CMK (cell line): ENCODE measurements around the gene CERKL.

Experiments
- DNase-seq: peaks from one replicate; pipeline ENCODE4 v3.0.0-alpha.2; 2010; ENCODE audit warnings: low read depth

Gene CERKL

DNA sequence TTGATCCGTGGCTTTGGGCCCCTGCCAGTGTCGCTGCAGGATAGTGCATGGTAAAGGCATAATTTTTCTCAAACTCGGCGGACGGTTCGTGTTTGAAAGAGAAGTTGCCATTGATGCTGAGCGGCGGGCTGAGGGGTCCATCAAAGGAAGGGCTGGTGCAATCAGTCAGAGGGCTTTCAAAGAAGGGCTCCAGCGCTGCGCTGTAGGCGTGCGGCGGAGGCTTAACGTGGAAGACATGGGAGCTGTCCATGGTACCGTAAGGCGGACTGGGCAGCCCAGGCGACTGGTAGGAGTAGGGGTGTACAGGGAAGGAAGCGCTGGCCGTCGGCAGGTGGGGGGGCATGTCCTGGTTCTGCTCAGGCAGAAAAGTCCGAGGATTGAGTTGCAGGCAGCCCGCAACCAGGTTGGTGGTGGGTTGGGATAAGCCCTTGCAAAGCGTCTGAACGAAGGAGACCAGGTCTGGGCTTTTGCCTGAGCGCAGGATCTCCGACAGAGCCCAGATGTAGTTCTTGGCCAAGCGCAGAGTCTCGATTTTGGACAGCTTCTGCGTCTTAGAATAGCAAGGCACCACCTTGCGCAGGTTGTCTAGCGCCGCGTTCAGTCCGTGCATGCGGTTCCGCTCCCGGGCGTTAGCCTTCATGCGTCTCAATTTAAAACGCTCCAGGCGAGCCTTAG lies 21.1 kb upstream of the CERKL start:
- DNase-seq: no peak

DNA sequence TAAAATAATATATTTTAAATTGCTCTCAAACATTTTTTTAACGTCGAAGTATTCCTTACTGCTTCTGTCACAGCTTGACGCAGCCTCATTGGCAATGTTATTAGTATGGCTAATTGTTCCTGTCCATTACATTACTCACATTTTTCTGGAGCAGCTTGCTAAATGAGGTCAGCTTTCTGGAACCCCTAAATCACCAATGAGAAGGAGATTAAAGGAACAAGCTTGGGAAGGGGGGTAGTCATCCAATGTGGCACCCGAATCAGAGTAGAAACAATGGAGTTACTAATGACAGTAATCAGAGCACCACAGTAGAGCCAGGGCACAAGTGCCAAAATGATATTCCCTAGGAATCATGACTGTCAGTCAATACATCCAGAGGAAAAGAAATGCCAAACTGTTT lies 18.3 kb upstream of the CERKL start:
- no peak for DNase-seq

DNA sequence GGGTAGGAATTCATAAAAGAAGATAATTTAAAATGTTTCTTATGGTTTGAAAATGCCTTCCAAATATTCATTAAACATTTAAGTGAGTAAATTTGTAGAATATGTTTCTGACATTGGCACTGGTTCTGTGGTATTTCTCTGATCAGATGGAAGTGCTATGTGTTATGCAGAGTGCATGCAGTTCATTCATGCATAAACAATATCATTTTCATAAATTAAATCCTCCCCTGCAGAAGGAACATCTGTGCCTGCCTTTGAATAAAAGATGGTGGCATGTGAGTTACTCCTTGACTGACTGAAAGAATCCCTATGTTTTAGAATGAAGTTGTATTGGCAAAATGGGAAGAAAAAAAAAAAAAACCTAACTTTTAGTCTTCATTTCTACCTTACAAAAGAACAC lies 17.6 kb upstream of the CERKL start:
- DNase-seq: no peak

DNA sequence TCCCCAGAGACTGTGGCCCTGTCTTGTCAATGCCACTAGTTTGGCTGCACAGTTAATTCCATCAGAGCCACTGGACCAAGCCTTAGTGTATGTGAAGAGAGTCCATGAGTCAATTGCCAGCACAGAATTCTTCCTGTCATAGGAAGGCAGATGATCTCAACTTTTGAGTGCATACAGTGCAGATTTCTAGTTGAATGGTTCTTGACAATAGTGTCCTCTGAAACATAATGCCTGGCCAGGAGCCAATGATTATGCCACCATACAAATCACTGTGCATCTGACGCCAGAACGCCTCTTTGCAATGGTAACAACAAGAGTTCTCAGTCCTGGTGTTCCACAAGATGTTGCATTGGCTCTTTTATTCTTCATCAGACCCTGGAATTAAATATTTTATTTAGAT lies 16.3 kb upstream of the CERKL start:
- DNase-seq: no peak

DNA sequence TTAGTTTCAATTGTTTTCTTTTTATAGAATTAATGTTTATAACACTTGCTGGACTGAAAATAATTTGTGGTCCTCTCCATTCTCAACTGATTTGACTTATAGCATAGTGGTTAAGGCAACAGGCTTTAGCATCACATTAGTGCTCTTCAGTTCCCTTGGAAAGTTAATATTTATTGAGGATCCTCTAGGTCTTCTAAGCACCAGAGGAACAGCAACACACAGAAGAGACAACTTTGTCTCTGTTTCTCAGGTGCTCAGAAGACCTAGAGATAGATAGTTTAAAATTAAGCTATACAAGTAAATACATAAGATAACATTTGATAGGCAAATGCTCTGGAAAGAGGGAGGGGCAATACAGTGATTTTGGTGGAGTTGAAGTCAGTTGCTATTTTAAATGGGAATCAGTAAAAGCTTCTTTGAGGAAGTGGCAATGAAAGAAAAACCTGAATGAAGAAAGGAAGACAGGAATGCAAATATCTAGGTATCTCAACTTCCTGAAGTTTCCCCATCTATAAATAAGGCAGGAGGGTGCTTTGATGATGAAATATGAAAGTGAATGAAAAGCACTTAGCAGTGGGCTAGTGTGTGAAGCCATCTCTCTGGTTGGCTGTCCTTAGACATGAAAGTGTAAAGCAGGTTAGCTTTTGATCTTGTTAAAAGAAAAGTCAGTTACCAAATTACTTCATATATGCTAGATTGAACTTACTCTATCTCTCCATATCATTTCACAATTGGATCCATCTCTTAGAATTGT lies 15.5 kb upstream of the CERKL start:
- no peak for DNase-seq

DNA sequence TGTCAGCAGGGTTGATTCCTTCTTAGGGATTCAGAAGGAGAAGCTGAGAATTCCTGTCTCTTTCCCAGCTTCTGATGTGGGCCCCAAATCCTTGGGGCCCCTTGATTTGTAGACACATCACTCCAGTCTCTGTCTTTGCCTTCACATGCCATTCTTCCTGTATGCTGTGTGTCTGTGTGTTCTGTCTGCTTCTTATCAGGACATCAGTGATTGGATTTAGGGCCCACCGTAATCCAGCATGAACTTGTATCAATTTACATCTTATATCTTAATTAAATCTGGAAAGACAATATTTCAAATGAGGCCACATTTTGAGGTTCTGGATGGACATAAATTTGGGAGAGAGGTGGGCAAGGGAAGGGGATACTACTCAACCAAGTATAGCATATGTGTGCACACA lies 13.7 kb upstream of the CERKL start:
- no peak for DNase-seq

DNA sequence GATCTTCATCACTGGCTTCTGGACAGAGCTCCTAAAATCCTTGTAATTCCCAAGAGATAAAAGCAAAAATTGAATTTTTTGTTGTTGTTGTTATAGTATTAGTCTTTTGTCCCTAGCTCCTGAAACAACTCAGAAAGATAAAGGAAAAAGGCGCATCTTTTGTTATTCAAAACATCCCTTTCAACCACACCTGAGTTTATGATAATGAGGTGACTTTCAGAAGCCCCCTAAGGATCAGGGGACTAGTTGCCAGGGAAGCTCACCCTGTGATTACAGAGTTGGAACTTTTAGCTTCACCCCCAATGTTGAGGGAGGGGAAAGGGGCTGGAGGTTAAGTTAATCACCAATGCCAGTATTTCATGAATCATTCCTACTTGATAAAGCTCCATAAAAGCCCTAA lies 10.3 kb upstream of the CERKL start:
- no peak for DNase-seq

DNA sequence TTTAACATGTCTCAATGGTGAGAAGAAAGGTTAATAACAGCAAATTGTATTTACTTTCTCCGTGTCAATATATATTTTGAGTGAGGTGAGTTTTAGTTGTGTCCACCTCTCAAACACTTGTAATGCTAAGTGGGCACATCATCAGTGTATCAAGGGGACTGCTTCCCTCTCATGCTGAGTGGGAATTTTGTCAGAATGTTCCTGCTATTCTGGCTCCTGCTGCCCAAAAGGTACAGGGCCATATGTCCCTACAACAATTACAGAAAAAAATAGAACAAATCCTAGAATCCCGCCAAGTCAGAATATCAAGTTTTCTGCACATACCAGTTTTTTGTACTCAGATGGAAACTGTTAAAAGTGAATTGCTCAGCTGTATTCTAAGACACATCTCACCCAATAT lies 5.4 kb upstream of the CERKL start:
- DNase-seq: no peak

DNA sequence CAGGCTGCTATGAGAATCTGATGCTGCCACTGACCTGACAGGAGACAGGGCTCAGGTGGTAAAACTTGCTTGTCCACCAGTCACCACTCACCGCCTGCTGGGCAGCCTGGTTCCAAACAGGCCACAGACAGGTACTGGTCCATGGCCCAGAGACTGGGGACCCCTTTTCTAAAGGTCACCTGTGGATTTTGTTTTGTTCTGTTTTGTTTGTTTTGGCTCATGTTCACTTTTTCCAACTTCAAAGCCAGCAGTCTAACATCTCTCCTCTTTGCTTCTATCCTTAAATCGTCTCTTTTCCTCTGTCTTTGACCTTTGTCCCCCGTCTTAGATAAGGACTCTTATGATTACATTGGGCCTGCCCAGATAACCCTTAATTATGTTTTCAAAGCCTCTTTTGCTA lies 3.3 kb upstream of the CERKL start:
- no peak for DNase-seq

DNA sequence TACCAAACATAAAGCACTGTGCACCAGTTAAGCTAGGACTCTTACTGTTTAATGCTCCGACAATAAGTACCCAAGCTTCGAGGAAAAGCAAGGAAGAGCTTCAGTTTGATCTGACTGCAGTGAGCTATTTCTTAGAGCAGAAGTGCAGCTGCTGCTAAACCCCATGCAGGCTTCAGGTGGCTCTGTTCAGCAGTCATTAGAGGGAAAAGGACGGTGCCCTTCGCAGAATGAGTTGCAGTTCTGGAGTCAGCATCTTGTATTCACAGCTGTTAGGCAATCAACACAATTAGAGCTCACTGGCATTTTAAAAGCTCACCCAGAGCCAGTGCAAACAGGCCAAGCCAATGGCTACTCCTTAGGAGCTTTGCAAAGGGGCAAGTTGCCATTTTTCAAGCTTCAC lies 1.5 kb upstream of the CERKL start:
- DNase-seq: no peak

DNA sequence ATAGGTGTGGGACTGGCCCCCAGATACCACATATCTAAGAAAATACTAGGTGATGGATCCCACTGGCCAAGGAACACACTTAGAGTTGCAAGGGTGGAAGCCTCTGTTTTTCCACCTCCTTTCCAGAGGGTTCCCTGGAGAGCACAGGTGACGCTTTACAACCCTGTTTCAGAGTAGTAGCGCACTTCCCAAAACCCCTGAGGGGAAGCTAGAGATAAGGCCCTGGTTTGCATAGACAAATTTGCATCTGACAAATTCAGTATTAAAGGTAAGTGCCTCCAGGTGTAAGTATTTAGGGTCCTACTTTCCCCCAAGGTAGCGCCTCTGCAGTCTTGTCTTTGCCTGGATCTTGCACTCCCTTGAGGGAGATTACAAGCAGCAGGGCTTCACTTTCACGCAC lies 474 bp upstream of the CERKL start:
- DNase-seq: no peak

DNA sequence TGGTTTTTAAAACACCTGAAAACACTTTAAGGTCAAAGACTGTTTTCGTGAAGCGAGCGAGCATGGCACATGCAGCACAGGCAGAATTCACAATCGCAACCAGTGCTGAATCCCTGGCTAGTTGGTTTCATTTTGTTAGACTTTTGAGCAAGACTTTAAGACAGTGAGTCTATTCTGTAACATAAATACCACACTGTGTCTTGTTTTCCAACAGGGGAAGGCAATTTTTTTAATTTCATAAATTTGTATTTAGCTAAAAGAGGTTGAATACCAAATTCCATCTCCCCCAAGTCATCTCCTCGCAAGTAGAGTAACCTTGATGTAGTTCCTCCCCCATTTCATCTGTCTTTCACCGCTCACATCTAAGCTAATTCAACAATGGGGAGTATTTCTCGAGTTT lies 1.4 kb downstream of the CERKL start:
- no peak for DNase-seq

DNA sequence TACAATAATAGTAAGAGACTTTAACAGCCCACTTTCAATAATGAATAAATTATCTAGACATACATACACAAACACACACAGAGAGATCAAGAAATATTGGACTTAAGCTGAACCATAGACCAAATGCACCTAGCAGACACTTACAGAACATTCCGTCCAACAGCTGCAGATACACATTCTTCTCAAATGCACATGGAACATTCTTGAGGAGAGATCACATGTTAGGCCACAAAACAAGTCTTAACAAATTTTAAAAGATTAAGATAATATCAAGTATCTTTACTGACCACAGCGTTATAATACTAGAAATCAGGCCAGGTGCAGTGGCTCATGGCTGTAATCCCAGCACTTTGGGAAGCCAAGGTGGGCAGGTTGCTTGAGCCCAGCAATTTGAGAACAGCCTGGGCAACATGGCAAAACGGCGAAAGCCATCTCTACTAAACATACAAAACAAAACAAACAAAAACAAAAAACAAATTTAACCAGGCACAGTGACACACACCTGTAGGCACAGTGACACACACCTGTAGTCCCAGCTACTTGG lies 7.4 kb downstream of the CERKL start:
- DNase-seq: no peak

DNA sequence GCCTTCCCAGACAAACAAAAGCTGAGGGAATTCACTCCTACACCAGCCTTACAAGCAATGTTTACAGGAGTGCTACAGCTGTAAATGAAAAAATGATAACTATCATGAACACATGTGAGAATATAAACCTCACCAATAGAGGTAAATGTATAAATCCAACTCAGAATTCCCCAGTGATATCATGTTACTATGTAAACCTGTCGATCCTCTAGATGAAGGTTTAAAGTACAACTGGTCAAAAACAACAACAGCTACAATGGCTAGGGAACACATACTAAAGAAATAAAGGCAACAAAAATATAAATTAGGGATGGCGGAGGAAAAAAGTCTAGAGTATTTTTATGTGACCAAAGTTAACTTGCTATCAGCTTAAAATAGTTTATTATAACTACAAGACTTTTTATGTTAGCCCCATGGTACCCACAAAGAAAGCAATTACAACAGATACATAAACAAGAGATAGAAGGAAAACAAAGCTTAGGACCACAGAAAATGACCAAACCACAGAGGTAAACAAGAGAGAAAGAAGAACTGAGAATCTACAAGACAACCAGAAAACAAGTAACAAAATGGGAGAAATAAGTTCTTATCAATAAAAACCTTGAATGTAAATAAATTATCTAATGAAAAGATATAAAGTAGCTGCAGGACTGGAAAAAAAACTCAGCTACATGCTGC lies 8.3 kb downstream of the CERKL start:
- no peak for DNase-seq

DNA sequence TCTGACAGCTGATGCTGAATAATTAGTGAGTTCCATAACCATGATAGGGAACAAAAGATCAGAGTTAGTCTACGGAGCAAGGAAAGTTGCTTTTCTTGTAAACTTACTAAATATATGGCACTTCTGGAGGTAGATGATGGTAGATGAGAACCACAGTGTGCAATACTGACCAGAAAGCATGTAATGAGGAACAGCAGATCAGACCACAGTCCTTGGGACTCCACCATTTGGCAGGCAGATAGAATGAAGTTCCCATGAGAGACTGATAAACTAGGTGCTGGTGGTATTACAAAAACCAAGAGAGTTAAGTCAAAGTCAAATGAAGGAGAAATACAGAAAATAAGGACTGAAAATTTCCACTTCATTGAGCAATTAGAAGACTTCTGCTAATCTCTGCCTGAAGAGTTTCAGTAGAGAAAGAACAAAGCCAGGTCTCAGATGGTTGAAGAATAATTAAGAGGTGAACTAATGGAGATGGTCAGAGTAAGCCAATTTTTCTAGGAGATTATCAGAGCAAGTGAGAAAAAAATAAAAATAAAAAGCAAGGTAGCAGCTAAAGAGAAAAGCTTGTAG lies 10.4 kb downstream of the CERKL start:
- DNase-seq: no peak

DNA sequence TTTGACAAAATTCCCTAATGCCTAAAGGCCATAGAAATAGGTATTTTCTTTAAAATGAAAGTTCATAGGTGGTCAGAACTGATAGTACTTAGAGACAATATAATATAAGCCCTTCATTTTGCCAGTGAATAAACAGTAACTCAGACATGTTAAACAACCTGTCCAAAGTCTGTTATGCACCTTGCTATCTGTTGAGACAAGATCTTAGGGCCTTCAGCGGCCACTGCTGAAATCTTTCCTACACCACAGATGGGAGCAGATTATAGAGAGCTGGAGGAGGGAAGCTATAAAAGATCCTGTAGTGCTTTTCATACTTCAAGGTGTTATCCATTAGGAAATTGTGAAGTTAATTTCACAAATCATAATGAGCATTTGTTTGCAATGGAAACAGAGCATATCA lies 13.8 kb downstream of the CERKL start:
- no peak for DNase-seq

DNA sequence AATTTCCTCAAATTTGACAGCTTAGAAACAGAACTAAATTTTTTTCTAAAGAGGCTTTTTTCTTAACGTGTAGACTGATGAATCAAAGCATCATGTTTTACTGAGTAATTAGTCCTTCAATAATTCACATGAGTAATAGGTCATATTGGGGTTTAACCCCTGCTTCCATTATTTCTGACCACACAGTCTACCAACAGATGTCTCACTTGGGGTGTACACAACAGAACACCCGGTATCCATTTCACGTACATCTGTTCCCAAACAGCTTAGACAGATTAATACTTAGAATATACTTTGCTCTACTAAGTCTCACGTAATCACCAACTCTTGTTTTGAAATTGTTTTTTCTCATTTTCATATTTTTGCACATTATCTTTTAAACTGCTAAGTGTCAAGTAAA lies 14.8 kb downstream of the CERKL start:
- no peak for DNase-seq

DNA sequence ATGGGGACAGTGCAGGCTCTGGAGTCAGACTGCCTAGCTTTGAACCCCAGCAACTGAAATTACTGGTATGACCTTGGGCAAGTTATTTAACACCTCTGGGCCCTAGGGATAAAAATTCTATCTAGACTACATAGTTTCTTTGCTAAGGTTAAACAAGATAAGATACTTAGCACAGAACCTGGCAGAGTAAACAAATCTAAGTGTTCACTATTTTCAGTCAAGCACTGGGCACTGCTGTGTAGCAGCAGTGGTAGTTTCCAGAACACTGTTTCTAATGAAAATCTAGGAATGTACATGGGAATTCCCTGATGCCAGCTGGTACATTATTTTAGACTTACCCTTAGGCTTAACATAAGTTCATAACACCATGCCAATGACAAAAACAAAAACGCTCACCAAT lies 17.2 kb downstream of the CERKL start:
- DNase-seq: no peak

DNA sequence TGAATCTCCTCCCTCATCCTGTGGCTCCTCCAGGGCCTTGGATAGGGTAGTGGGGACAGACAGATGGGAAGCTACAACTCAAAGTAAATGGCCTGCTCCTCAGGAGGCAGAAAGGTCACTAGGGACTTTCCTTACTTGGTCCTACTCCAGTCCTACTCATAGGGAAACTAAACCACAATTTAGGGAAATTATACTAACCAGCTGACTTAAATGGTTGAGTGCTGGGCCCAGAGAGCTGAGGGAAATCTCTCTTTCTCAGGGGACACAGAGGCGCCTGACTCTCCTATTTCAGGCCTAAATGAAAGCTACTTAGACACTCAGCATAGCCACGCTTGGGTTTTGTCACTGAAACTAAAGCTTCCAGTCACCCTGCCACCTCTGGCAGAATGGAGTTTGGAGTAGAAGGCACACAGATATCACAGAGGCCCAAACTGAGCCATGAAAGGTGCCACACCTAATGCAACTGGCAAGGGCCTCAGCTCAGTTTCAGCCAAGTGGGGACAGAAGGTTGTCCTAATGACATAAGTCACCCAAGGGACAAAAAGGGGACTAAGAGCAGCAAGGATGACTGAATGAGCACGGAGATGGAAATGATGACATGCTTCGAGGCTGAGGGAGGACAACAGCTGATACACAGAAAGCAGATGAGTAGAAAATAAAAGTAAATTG lies 24.0 kb downstream of the CERKL start:
- no peak for DNase-seq

DNA sequence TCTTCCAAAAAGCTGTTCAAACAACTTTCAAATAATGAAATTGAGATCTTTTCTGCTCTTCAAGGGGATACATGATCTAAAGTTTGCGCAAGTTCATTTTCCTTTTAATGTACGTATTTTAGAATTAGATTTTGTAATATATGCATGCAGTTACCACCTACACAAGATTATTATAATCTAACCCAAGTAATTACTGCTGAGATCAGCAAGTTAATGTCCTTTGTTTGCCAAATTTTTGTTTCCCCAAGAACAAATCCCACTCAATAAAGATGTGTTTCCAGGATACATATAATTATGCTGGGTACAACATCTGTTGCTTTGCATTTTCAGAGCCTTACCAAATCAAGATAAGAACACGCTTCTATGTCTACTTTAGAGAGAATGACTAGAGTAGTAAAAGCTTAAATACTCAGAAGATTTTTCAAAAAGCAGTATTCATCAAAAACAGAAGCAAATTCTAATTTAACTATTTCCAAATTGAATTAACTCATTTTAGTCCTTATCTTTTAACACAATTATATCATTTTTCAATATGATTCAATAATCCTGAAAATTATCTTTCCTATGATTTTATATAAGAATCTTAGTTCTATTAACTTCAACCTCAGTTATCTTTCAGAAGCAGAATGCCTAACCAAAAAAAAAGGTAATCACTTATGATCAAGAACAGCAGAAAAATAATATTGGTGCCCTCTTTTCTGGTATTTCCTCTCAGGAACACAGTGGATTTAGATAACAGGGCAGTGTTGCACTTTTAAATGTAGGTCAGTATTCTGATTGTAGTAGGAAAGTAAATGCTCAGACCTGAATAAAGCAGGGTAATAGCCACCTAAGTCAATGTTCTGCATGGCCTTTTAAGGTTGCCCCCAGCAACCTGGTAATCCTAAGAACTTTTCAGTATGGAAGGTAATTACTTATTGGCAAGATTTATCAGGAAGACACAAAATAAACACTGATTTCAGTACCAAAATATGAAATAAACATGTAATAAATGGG lies 28.0 kb downstream of the CERKL start:
- DNase-seq: no peak

DNA sequence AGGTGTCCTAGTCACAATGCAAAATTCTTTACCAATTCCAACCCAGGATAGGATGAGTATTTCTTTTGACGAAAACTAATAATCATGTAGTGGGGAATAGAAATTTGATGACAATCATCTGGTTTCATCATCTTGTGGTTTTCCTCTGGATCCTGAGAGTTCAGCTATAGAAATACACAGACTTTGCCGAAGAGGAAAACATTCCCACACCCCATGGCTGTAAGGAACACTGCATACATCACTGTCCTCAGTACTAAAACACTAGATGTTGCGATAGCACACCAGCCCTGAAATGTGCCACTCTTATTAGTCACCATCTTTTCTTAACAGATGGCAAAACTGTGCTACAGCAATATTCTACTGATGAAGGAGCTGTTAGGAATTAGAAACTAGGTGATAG lies 29.4 kb downstream of the CERKL start:
- no peak for DNase-seq
